Measurements from ENCODE around the gene TMEM43.

TMEM43 gene

GRCh38 chr3:14127516-14128161 is 2.8 kb downstream of the TMEM43 start:
- ChIA-PET CTCF (interaction anchor here (1.1 to 2.1 kb wide), 3 partner anchors 14 to 230 kb away, joined by 4 to 6 read pairs (median 4); no protein-coding TSS in a partner anchor), POLR2A (no interaction called here)
- TF ChIP-seq, protein P1, sequence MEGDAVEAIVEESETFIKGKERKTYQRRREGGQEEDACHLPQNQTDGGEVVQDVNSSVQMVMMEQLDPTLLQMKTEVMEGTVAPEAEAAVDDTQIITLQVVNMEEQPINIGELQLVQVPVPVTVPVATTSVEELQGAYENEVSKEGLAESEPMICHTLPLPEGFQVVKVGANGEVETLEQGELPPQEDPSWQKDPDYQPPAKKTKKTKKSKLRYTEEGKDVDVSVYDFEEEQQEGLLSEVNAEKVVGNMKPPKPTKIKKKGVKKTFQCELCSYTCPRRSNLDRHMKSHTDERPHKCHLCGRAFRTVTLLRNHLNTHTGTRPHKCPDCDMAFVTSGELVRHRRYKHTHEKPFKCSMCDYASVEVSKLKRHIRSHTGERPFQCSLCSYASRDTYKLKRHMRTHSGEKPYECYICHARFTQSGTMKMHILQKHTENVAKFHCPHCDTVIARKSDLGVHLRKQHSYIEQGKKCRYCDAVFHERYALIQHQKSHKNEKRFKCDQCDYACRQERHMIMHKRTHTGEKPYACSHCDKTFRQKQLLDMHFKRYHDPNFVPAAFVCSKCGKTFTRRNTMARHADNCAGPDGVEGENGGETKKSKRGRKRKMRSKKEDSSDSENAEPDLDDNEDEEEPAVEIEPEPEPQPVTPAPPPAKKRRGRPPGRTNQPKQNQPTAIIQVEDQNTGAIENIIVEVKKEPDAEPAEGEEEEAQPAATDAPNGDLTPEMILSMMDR (IDR thresholded peaks at IDR 0.05; ENCODE audit: control extremely low read depth, extremely low read depth, low read depth, missing control alignments): no peak
- no peak for DNase-seq (ENCODE audit: extremely low spot score)

GRCh38 chr3:14128724-14129123 is 3.9 kb downstream of the TMEM43 start:
- CTCF ChIA-PET: interaction anchor here (1.1 kb wide), 1 partner anchor 45 kb away, joined by 4 read pairs; no protein-coding TSS in a partner anchor
- TF ChIP-seq, protein P1 (IDR thresholded peaks at IDR 0.05; ENCODE audit: control extremely low read depth, extremely low read depth, low read depth, missing control alignments): no peak
- no peak for DNase-seq (ENCODE audit: extremely low spot score)
- POLR2A ChIA-PET: no interaction called here

GRCh38 chr3:14129296-14129695 is 4.4 kb downstream of the TMEM43 start:
- ChIA-PET POLR2A (no interaction called here), CTCF (no interaction called here)
- TF ChIP-seq, protein P1 (IDR thresholded peaks at IDR 0.05; ENCODE audit: control extremely low read depth, extremely low read depth, low read depth, missing control alignments): no peak
- no peak for DNase-seq (ENCODE audit: extremely low spot score)

DNA sequence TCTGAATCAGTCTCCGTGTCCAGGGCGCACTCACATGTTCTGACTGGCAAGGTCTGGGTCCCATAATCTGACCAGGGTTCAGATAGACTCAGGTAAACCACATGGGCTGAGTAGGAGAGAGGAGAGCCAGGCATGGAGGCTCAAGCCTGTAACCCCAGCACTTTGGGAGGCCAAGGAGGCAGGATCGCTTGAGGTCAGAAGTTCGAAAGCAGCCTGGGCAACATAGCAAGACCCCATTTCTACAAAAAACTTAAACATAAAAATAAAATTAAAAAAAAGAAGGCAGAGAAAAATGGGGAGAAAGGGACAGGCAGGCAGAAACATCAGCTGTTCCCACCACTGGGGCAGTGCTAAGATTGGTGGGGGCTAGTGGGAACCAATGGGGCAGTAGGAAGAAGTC is 5.4 kb downstream of the TMEM43 start:
- TF ChIP-seq, protein P1 (IDR thresholded peaks at IDR 0.05; ENCODE audit: control extremely low read depth, extremely low read depth, low read depth, missing control alignments): no peak
- ChIA-PET CTCF (interaction anchor here (1.9 kb wide), 1 partner anchor 14 kb away, joined by 4 read pairs; no protein-coding TSS in a partner anchor), POLR2A (no interaction called here)
- no peak for DNase-seq (ENCODE audit: extremely low spot score)

- TF ChIP-seq, protein P1 (IDR thresholded peaks at IDR 0.05; ENCODE audit: control extremely low read depth, extremely low read depth, low read depth, missing control alignments): no peak
- ChIA-PET CTCF (interaction anchor here (1.4 to 1.9 kb wide), 2 partner anchors 13 to 15 kb away, joined by 3 to 4 read pairs; no protein-coding TSS in a partner anchor), POLR2A (no interaction called here)
- DNase-seq (ENCODE audit: extremely low spot score): no peak
Measured at GRCh38 chr3:14130707-14131106, 5.9 kb downstream of the TMEM43 start.

DNA sequence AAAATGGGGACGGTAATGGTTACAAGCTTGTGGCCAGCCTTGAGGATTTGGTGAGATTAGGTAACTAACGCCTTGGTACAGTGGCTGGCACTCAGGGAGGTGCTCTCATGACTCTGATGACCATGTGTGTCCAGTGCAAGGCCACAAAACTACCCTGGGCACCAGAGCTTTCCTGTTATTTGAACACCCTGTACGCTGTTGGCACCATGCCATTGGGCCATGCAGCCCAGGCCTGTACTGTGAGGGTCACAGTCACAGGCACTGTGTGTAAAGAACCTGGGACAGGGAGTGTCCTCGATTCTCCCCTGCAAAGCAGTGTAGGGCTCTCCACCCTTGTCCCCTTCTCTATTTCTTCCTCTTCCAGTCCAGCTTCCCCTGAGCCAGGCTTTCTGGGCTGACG is 6.3 kb downstream of the TMEM43 start:
- TF ChIP-seq, protein P1 (IDR thresholded peaks at IDR 0.05; ENCODE audit: control extremely low read depth, extremely low read depth, low read depth, missing control alignments): no peak
- ChIA-PET POLR2A (no interaction called here), CTCF (interaction anchor here (1.4 to 2.4 kb wide), 3 partner anchors 13 to 35 kb away, joined by 3 to 6 read pairs (median 4); no protein-coding TSS in a partner anchor)
- no peak for DNase-seq (ENCODE audit: extremely low spot score)
